Measurements from ENCODE around the gene SRGAP2B.
"Not testable (repeated sequence)": the region's sequence is repeated elsewhere in the genome, so short reads cannot be mapped to it uniquely, and the experiment has no call there.

The SRGAP2B gene

GRCh38 chr1:145095284-145096057, at the start of gene SRGAP2B, which contains the start of gene FAM72D:
SRGAP2B (minus strand) TSS chr1:145095328; CDS start chr1:145092901, 2,427 bp downstream.
FAM72D (plus strand) TSS chr1:145095974; CDS start chr1:145096848, 874 bp downstream.
- not testable (repeated sequence) for DNase-seq (ENCODE audit: low read depth)

GRCh38 chr1:145144264-145144913, 49.3 kb upstream of the SRGAP2B start:
- DNase-seq (ENCODE audit: low read depth): not testable (repeated sequence)

- not testable (repeated sequence) for DNase-seq (ENCODE audit: low read depth)
These were observed 45.4 kb upstream of the SRGAP2B start for GRCh38 chr1:145140549-145140948.

- DNase-seq (ENCODE audit: low read depth): not testable (repeated sequence)
These were observed 39.3 kb upstream of the SRGAP2B start for GRCh38 chr1:145134476-145134875.

GRCh38 chr1:145128697-145129469, 33.8 kb upstream of the SRGAP2B start:
- DNase-seq (ENCODE audit: low read depth): peak; percentile 38

GRCh38 chr1:145127144-145127543, 32.0 kb upstream of the SRGAP2B start:
- not testable (repeated sequence) for DNase-seq (ENCODE audit: low read depth)

- not testable (repeated sequence) for DNase-seq (ENCODE audit: low read depth)
These were observed 30.0 kb upstream of the SRGAP2B start for GRCh38 chr1:145125112-145125511.

- not testable (repeated sequence) for DNase-seq (ENCODE audit: low read depth)
These were observed 29.0 kb upstream of the SRGAP2B start for GRCh38 chr1:145123992-145124641.

- not testable (repeated sequence) for DNase-seq (ENCODE audit: low read depth)
These were observed 27.9 kb upstream of the SRGAP2B start for GRCh38 chr1:145123062-145123395.

GRCh38 chr1:145122344-145123061, 27.4 kb upstream of the SRGAP2B start:
- not testable (repeated sequence) for DNase-seq (ENCODE audit: low read depth)

GRCh38 chr1:145119842-145120241, 24.7 kb upstream of the SRGAP2B start:
- not testable (repeated sequence) for DNase-seq (ENCODE audit: low read depth)

- DNase-seq (ENCODE audit: low read depth): not testable (repeated sequence)
These were observed 20.7 kb upstream of the SRGAP2B start for GRCh38 chr1:145115587-145116493.

- DNase-seq (ENCODE audit: low read depth): not testable (repeated sequence)
These were observed 19.5 kb upstream of the SRGAP2B start for GRCh38 chr1:145114560-145115057.

GRCh38 chr1:145112703-145113102, 17.6 kb upstream of the SRGAP2B start:
- DNase-seq (ENCODE audit: low read depth): not testable (repeated sequence)

- DNase-seq (ENCODE audit: low read depth): not testable (repeated sequence)
These were observed 16.5 kb upstream of the SRGAP2B start for GRCh38 chr1:145111674-145112073.

- not testable (repeated sequence) for DNase-seq (ENCODE audit: low read depth)
These were observed 8.2 kb upstream of the SRGAP2B start for GRCh38 chr1:145103294-145103693.

GRCh38 chr1:145101725-145102124, 6.6 kb upstream of the SRGAP2B start:
- not testable (repeated sequence) for DNase-seq (ENCODE audit: low read depth)

GRCh38 chr1:145094655-145095211, 395 bp downstream of the SRGAP2B start:
- not testable (repeated sequence) for DNase-seq (ENCODE audit: low read depth)

GRCh38 chr1:145093517-145094149, 1.5 kb downstream of the SRGAP2B start:
- DNase-seq (ENCODE audit: low read depth): peak; percentile 30
